Activated naive CD4-positive, alpha-beta T cell (primary cell): ENCODE measurements around the gene GPX4.

Experiments
- DNase-seq, 4 experiments: peaks; one replicate each; lab custom pipeline; 2025; lab: John Stamatoyannopoulos, UW

Gene GPX4

DNA sequence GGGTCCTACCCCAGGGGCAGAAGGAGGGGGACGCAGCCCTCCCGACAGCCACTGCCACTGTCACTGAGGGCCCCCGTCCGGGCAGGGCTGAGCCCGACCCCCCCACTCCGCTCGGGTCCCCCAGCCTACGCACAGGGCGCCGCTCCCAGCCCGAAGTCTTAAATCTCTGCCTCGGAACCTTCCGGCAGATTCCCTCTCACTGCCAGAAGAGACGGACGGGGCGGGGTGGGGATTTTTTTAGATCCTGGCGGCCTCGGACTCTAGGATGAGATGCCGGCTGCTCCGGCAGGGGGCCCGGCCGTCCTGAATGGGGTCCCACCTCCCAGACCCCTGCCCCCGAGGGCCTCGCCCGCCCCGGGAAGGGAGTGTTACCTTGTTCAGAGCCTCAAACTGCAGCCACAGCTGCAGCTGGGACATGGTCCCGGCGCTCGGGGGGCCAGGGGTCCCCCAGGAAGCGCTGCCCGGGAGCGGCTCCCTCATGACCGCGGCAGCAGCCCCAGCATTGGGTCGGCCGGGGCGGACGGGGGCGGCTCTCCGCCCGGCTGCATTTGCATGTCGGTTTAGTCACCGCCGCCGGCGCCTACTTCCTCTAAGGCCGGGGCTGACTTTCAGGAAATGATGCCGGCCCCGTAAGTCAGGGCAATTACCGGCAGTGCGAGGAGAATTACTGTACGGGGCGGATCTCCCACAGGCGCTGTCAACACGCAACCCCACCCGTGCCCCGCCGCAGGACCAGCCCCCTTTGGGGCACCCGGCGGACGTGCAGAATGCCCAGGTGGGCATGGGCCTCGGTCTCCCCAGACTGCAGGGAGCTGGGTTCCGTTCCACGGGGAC lies 28.1 kb downstream of the GPX4 start:
- DNase-seq, result peak; percentile 56 to 88 (median 70)

DNA sequence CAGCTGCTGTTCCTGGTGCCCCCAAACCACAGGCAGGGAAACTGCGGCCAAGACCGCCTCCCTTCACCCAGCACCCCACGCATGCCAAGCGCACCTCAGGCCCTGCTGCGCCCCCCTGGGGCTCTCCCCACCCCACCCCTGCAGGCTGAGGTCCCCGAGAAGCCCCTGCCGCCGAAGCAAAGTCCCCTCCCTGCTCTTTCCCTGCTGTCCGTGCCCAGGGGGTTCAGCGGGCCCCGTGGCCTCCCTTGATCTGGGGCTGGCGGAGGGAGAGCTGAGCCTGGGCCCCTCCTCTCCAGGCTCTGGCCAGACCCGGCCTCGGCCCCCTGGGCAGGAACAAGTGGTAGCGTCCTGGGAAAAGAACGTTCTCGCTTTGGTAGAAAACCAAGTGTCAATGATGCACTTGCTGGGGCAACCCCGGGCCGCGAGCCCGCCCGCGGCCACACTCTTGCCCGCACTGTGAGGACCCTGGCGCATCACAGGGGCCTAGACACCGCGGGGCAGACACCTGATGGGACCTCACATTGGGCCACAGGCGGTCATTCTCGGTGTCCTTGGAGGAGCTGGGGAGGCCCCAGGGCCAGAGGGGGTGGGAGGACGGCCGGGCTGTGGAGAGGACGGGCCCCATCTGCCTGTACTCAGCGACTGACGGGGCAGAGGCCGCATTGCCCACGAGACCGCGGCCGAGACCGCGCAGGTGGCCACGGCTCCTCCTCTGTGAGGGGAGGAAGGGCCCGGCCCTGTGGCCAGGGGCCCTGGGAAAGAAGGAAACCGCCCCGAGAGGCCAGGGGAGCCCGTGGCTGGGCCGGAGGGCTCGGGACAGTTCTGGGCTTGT lies 29.0 kb downstream of the GPX4 start:
- DNase-seq, result peak in 1 of 4 experiments; percentile 56

DNA sequence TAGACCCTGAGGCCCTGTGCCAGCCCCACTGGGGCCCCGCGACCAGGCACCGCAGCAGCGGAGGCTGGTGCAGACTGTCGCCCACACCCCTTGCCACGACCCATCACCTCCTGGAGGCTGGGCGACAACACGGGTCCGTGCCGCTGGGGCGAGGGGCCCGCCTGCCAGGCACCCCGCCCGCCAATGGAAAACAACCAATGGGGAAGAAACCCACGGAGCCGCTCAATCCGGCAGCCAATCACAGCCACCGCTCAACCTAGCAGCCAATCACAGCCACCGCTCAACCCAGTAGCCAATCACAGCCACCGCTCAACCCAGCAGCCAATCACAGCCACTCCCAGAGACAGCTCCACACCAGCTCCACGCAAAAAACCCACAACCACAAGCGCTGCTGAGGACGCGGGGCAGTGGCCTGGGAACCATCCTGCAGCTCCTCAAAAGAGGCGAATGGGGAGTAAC lies 29.7 kb downstream of the GPX4 start:
- DNase-seq, result peak in 2 of 4 experiments; percentile 30 to 45

DNA sequence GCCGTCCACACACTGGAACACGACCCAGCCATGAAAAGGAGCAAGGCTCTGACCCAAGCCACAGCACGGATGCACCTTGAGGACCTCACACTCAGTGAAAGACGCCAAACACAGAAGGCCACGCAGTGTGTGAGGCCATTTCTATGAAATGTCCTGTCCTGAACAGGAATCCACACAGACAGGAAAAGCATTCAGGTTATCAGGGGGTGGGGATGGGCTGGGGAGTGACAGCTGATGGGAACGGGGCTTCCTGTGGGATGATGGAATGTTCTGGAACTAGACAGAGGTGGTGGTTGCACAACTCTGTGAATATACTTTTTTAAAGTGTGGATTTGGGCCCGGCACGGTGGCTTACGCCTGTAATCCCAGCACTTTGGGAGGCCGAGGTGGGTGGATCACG lies 30.6 kb downstream of the GPX4 start:
- DNase-seq, result no peak

DNA sequence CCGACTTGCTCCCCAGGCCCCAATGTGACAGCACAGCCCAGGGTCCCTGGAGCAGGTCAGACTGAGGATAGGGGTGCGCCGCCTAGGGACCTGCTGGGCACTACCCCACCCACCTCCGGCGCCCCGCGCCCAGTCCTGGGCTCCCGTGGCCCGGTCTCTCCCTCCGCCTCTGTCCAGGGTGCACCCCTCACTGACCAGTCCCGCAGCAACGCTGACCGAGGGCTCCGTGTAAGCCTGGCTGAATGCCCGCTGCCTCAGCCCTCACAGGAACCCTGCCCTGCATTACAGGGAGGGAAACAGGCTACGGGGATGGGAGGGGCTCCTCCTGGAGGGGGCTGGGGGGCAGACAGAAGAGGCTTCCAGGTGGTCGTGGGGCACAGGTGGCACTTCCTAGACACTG lies 31.7 kb downstream of the GPX4 start:
- no peak for DNase-seq

DNA sequence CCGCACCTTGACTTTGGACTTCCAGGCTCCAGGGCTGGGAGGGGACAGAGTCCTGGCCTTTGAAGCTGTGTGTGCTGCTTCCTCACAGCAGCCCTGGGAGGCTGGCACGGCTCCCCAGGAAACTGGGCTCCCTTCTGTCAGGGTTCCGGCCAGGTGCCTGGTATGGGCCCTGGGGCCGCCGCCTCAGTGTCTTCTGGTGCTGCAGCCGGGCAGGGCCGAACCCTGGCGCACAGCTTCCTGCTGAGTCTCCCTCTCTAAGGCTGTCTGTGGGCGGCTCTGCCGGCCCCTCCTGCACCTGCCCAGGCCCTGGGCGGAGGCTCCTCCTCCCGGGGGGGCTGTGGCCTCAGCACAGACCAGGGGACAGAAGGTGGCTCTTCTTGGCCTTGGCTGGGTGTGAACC lies 32.4 kb downstream of the GPX4 start:
- DNase-seq, result no peak

DNA sequence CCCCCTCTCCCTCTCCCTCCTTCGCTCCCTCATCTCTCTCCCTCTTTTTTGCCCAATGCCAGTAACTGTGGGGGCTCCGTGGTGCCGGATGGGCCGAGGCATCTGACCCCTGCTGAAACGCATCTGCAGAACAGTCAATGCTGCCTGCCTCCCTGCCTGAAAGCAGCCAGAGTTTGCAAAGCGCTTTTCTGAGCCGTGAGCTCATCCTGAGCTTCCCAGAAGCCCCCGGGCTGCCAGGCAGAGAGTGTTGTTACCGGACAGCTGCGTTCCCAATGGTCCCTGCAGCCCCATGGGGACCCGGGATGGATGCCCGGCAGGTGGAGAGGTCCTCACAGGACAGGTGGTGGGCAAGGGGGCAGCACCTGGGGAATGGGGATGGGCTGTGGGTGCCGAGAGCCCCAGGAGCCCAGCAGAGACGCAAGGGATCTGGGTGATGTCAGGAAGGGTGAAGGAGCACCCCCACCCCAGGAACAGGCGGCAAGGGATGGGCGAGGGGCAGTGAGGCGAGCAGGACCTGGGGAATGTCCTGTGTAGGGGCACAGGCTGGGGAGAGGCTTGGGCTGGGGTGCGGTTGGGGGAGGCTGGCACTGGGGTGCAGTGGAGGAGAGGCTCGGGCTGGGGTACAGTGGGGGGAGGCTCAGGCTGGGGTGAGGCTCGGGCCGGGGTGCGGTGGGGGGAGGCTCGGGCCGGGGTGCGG lies 33.0 kb downstream of the GPX4 start:
- no peak for DNase-seq

DNA sequence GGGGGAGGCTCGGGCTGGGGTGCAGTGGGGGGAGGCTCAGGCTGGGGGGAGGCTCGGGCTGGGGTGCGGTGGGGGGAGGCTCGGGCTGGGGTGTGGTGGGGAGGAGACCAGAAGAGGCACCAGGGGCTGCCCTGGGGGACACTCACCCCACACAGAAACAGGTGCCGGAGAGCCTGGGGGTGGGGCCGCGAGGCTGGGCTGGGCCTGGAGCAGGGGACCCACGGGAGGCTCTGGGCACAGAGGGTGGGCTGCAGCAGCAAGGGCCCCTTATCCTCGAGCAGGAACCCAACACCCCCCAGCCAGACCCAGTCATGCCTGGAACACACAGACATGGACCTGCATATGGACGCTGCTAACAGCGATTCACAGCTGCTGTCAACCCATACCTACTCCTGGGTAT lies 34.3 kb downstream of the GPX4 start:
- no peak for DNase-seq

DNA sequence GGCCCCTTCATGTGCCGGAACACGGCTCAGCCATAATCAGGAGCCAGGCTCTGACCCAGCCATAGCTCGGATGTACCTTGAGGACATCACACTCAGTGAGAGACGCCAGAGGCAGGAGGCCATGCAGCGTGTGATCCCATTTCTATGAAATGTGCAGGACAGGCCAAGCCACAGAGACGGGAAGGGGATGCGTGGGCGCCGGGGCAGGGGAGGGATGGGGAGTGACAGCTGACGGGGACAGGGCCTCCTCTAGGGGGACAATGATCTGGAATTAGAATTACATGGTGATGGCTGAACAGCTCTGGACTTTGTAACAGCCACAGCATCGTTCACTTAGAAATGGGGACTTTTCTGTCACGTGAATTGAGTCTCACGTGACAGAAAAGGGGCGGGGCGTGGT lies 35.3 kb downstream of the GPX4 start:
- DNase-seq, result no peak

DNA sequence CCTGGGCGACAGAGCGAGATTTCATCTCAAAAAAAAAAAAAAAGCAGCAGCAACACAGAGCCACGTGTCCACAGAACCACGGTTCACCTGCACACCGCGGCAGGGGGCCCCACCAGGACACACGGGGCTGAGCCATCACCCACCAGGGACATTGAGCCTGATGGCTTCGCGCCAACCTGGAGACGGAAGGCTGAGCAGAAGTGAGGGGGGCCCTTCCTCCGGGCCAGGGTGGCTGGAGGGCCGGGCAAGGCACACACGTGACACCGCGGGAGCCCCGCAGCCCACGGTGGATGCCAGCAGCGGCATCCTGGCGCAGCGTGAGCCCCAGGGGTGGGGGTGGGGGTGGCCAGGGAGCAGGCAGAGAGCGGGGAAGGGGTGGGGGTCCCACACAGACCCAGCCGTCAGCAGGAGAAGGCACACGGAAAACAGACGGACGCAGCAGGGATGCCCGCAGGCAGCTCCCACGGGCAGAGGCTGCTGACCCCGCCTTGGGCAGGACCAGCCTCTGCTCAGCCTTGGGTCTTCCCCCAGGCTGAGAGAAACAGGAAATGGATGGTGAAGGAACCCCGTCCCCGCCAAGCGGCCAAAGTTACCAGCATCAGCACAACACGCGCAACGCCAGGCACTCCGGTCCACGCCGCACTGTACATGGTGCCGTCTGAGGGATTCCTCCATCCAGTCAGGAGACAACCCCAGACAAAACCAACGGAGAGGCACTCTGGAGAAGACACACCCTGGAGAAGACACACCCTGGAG lies 36.7 kb downstream of the GPX4 start:
- no peak for DNase-seq

DNA sequence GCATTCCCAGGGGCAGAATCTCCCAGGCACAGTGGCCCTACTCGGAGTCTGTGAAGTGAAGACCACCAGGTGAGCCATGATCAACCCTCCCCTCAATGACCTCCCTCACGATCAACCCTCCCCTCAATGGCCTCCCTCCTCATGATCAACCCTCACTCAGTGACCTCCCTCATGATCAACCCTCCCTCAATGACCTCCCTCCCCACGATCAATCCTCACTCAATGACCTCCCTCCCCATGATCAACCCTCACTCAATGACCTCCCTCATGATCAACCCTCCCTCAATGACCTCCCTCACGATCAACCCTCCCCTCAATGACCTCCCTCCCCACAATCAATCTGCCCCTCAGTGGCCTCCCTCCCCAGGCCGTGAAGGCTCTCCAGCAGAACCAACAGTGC lies 38.1 kb downstream of the GPX4 start:
- no peak for DNase-seq

DNA sequence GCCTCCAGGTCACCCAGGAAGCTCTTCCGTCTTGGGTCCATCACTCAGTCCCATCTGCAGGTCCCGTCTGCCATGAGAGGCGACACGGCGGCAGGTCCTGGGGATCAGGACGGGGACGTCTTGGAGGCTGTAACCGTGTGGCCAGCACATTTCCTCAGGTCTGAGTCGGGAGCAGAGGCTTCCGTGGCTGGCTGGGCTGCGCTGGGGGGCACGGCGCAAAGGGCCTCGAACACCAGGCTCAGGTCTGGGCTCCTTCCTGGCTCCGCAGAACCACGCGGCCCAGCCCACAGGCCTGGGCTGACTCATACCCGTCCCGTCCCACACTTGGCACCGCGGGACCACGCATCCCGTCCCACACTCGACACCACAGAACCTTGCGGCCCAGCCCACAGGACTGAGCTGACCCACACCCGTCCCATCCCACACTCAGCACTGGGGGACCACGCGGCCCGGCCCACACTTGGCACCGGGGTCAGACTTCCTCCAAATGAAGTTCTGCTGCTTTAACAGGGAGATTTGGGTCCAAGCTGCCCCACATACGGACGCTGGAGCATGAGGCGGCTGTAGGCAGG lies 40.1 kb downstream of the GPX4 start:
- DNase-seq, result no peak

DNA sequence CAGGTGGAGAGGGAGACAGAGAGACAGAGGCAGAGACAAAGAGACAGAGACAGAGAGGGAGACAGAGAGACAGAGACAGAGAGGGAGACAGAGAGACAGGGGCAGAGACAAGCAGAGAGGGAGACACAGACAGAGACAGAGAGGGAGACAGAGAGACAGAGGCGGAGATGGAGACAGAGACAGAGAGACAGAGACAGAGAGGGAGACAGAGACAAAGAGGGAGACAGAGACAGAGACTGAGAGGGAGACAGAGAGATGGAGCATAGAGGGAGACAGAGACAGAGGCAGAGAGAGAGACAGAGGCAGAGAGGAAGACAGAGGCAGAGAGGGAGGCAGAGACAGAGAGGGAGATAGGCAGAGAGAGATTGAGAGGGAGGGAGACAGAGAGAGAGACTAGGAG lies 40.9 kb downstream of the GPX4 start:
- DNase-seq, result no peak

DNA sequence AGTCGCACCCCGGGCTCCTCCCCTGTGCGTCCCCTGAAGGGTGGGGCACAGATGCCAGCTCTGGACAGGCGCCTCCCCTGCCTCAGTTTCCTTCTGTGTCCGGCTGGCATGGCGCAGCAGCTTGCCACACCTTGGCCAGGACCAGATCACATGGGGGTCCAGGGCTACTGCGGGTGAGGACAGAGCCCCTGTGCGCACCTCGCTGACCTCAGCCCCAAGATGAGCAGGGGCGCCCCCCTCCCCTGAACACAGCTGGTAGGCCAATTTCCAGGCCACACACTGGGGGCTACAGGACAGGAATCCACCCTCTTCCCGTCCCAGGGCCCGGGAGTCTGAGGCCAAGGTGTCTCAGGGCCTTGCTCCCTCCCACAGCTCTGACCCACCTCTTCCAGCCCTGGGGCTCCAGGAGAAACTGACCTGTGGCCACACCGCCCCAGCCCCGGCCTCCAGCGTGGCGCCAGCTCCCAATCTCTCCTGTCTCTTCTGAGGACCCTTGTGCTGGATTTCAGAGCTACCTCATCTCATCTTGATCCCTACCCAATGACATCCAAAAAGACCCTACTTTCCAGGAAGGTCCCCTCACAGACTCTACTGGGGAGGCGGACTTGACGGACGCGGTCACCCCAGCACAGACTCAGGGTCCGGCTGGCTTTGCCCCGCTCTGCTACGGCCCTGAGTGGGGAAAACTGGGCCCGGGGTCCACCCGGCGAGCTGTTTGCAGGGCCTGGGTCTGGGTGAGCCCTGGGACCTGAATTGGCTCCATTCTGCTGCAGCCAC lies 42.0 kb downstream of the GPX4 start:
- no peak for DNase-seq

DNA sequence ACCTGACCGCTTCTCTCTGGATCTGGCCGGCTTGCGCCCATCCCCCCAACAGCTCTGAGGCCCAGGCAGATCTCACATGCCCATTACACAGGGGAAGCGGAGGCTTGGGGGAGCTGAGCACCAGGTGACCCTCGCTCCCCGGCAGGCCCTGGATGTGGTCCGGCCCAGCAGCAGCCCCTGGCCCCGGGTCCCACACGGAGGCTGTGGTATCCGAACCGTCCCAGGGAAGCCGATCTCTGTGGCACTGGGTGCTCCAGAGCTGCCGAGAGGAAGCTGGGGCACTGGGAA lies 42.6 kb downstream of the GPX4 start:
- no peak for DNase-seq

DNA sequence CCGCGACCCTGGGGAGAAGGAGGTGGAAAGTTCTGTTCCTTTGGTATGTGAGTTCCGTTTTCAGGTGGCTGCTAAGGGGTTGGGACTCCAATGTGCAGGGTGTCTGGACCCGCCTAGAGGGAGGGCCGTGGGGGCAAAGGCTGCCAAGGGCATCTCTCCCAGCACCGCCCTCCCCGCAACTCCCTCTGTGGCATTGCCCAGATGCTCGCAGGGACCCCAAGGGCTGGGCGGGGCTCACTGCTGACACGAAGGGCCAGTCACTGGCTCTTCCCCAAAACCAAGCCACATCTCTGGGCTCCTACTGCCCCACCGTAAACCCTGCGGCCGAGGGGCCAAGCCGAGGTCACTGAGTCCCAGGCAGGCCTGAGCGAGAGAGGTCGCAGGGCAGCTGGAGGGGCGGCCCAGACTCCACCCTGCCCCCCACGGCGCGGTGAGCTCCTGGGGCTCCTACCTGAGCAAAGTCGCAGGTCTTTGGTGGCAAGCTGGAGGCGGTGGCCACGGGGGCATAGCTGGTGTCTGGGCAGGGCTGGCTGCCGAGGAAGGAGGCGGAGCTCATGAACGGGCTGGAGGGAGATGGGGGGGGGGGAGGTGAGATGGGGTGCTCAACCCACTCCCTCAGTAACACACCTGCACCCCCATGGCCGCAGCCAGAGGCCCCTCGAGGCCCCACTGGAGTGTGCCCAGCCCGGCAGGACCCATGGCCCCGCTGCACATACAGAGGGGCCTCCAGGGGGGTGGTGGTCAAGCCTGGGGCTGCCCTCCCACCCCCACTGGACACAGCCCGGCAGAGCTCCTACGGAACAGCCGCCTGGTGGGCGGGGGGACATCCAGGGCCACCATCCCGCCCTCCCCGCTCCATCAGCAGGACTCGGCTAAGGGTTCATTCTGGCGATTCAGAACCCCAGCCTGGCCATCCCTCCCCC lies 43.3 kb downstream of the GPX4 start:
- no peak for DNase-seq

DNA sequence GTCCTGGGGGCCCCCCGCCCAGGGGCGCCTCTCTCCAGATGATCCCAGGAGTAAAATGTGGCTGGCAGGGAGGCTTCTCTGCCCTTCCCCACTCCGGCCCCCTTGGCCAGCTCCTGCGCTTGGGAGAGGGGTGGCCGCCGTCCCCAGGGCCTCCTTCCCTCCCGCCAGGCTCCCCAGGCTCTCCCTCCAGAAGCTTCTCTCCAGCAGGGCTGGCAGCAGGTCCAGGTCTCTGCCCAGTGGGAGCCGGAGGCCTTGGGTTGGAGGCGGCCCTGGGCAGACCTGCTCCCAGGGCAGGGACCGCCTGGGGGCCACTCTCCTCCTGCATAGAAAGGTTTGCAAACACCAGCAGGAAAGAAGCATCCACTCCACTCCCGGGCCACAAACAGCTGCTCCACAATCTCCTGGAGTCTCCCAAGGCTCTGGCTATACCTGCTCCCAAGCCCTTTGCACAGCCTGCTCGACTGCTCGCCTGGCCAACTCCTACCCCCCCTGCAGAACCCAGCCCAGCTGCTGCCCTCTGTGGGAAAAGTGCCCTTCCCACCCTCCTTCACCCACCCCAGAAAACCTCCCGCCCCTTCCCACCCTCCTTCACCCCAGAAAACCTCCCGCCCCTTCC lies 44.2 kb downstream of the GPX4 start:
- no peak for DNase-seq

DNA sequence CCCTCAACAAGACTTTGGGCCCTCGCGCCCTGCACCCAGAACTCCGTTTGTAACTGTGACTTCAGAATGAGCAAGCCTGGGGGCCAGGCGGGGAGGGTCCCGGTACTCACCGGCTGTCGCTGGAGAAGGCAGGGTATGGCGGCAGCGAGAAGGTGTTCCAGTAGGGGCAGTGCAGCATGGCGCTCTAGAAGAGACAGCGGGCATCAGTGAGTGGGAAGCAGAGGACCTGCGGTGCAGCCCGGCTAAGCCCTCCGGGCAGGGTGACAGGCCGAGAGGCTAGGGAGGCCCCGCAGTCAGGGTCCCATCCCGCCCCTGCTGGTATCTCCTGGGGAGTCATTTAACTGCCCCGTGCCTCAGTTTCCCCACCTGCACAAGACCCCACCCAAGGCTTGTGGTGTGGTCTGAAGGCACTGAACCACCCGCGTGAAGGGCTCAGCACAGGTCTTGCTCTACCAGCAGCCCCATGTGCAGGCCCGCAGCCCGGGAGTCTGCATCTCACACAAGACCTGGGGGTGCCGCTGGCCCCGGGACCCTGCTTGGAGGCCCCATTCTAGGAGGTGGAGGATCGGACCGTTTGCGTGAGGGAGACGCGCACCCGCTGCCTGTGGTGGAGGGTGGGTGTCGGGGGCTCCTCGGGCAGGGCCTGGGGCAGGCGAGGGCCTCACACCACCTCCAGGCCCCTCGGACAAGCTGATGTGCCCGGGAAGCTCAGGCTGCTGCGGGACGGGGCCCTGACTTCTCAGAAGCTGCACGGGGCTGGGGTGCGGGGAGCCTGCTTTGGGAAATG lies 45.7 kb downstream of the GPX4 start:
- DNase-seq, result no peak
